CD4-positive, alpha-beta T cell treated with Interleukin-15 for 4 hours (primary cell): ENCODE results near the gene RNASET2.
"Not testable (repeated sequence)": the region's sequence is repeated elsewhere in the genome, so short reads cannot be mapped to it uniquely, and the experiment has no call there.

ENCODE experiments used
- DNase-seq: peaks from one replicate; pipeline ENCODE4 v3.0.0-alpha.2; 2020; ENCODE audit warnings: low spot score

RNASET2 gene

GRCh38 chr6:166902211-166902755 is 54.1 kb downstream of the RNASET2 start:
- no peak for DNase-seq

- DNase-seq, result no peak
Observed at GRCh38 chr6:166901626-166902025, 54.7 kb downstream of the RNASET2 start.

GRCh38 chr6:166900956-166901607 is 55.3 kb downstream of the RNASET2 start:
- DNase-seq, result no peak

GRCh38 chr6:166900130-166900708 is 56.1 kb downstream of the RNASET2 start:
- DNase-seq, result no peak

GRCh38 chr6:166898910-166899309 is 57.4 kb downstream of the RNASET2 start:
- no peak for DNase-seq

GRCh38 chr6:166894614-166895013 is 61.7 kb downstream of the RNASET2 start:
- not testable (repeated sequence) for DNase-seq

- DNase-seq, result not testable (repeated sequence)
Observed at GRCh38 chr6:166892472-166892871, 63.9 kb downstream of the RNASET2 start.

- DNase-seq, result not testable (repeated sequence)
Observed at GRCh38 chr6:166886773-166887172, 69.6 kb downstream of the RNASET2 start.

- DNase-seq, result not testable (repeated sequence)
Observed at GRCh38 chr6:166884958-166885357, 71.4 kb downstream of the RNASET2 start.

- no peak for DNase-seq
Observed at GRCh38 chr6:166879594-166879993, 76.8 kb downstream of the RNASET2 start.
